ENCODE data around the gene MBD3. TPM values are rescaled to one million over a fixed set of nuclear protein-coding genes. Genes with fewer than 3 reads are reported as not detected.
"Not testable (repeated sequence)": the region's sequence is repeated elsewhere in the genome, so short reads cannot be mapped to it uniquely, and the experiment has no call there.

Gene MBD3, protein sequence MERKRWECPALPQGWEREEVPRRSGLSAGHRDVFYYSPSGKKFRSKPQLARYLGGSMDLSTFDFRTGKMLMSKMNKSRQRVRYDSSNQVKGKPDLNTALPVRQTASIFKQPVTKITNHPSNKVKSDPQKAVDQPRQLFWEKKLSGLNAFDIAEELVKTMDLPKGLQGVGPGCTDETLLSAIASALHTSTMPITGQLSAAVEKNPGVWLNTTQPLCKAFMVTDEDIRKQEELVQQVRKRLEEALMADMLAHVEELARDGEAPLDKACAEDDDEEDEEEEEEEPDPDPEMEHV
- 64.3 and 75.3 TPM in 2 replicates for total RNA-seq

- DNase-seq (ENCODE audit: low read depth) (peak; percentile 78), FAIRE-seq (no peak)
- TF ChIP-seq, protein P1, sequence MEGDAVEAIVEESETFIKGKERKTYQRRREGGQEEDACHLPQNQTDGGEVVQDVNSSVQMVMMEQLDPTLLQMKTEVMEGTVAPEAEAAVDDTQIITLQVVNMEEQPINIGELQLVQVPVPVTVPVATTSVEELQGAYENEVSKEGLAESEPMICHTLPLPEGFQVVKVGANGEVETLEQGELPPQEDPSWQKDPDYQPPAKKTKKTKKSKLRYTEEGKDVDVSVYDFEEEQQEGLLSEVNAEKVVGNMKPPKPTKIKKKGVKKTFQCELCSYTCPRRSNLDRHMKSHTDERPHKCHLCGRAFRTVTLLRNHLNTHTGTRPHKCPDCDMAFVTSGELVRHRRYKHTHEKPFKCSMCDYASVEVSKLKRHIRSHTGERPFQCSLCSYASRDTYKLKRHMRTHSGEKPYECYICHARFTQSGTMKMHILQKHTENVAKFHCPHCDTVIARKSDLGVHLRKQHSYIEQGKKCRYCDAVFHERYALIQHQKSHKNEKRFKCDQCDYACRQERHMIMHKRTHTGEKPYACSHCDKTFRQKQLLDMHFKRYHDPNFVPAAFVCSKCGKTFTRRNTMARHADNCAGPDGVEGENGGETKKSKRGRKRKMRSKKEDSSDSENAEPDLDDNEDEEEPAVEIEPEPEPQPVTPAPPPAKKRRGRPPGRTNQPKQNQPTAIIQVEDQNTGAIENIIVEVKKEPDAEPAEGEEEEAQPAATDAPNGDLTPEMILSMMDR (IDR thresholded peaks at IDR 0.05; ENCODE audit: insufficient read depth, low read length, severe bottlenecking): no peak
- peak within 1 kb of the TSS; percentile 96 for H3K4me3 ChIP-seq (ENCODE audit: low read depth, low read length)
- H3K36me3 ChIP-seq (ENCODE audit: control insufficient read depth, insufficient read depth, low read length): peaks cover 1% of the 10 kb centered on the region
- H3K27me3 ChIP-seq (ENCODE audit: control insufficient read depth, insufficient read depth, low read length): no peaks in the 10 kb centered on the region
These were observed at the start of gene MBD3 for GRCh38 chr19:1592755-1593500. Gene MBD3 (minus strand): TSS chr19:1592865. CDS start chr19:1592631, 234 bp downstream.

GRCh38 chr19:1640893-1641448, 48.3 kb upstream of the MBD3 start:
- FAIRE-seq; H3K27me3 ChIP-seq (ENCODE audit: control insufficient read depth, insufficient read depth, low read length); H3K4me3 ChIP-seq (ENCODE audit: low read depth, low read length); DNase-seq (ENCODE audit: low read depth): not testable (repeated sequence)
- peaks cover 18% of the 10 kb centered on the region for H3K36me3 ChIP-seq (ENCODE audit: control insufficient read depth, insufficient read depth, low read length)

DNA sequence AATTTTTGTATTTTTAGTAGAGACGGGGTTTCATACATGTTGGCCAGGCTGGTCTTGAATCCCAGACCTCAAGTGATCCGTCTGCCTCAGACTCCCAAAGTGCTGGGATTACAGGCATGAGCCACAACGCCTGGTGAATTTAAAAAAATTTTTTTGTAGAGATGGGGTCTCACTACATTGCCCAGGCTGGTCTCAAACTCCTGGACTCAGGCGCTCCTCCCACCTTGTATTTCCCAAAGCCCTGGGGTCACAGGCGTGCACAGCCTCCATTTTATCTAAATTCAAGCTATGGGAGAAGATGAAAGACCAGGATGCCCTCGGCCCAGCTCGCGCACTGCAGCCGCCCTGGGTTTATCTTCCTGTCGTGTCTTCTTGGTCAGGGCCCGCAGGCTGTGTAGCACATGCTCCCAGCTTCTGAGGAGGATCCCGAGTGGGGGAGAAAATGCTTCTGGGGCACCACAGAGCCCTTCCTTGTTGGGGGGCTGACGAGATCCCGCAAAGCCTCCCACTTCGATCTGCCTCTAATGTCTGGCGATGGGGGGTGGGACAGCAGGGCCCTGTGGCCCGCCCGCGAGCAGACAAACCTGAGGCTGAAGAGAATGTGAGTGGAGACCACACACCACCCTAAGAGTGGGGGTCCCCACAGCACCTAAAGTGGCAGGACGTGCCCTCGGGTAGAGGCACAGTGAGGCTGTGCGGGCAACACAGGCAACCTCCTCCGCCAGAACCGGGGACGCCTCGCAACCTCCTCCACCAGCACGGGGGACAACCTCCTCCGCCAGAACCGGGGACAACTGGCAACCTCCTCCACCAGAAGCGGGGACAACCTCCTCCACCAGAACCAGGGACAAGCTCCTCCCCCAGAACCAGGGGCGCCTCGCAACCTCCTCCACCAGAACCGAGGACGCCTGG, 43.9 kb upstream of the MBD3 start:
- Histone ChIP-seq H3K36me3 (ENCODE audit: control insufficient read depth, insufficient read depth, low read length) (peaks cover 26% of the 10 kb centered on the region), H3K27me3 (ENCODE audit: control insufficient read depth, insufficient read depth, low read length) (no peaks in the 10 kb centered on the region), H3K4me3 (ENCODE audit: low read depth, low read length) (no peak overlapping the region)
- FAIRE-seq (no peak), DNase-seq (ENCODE audit: low read depth) (no peak)
- TF ChIP-seq, protein P1 (IDR thresholded peaks at IDR 0.05; ENCODE audit: insufficient read depth, low read length, severe bottlenecking): no peak

DNA sequence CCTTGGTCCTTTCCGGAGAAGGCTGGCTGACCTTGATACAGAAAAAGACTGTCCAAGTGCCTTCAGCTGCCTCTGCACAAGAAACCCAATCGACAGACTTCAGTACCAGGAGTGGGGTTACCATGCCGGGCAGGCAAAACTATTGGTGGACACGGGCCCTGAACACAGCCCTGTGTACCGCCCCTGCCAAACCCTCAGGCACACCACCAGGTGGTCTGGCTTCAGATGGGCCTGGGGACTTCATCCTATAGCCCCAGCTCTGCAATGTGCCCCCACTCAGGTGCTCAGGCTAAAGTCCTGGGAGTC, 42.2 kb upstream of the MBD3 start:
- peaks cover 27% of the 10 kb centered on the region for H3K36me3 ChIP-seq (ENCODE audit: control insufficient read depth, insufficient read depth, low read length)
- TF ChIP-seq, protein P1 (IDR thresholded peaks at IDR 0.05; ENCODE audit: insufficient read depth, low read length, severe bottlenecking): no peak
- no peaks in the 10 kb centered on the region for H3K27me3 ChIP-seq (ENCODE audit: control insufficient read depth, insufficient read depth, low read length)
- DNase-seq (ENCODE audit: low read depth) (no peak), FAIRE-seq (no peak)
- H3K4me3 ChIP-seq (ENCODE audit: low read depth, low read length): no peak overlapping the region

DNA sequence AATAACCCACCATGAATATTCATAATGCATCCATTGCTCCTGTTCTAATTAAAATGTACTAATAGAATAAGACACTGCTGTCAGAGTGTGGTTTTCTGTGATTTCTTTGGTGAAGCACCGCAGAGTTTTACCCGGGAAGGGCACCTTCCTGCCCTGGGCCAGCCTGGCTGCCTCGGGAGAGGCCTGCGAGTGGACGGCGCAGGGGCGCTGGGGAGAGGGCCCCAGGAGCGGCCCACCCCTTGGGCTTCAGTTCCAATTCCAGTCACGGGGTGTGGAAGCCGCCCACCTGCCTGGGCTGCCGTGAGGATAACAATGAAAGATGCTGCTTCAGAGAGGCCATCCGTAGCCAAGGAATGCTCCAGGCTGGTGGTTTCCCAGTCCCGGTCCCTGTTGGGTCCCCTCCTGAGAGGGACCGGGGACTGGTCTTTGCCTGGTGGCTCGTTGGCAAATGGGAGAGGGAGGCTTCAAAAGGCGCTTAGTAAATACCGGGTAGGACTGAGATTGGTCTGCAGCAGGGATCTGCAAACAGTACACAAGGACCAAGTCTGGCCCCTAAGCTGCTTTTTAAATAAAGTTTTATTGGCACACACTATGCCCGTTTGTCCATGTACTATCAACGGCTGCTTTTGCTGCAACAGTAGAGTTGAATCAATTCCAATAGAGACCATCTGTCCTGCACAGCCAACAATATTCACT, 41.7 kb upstream of the MBD3 start:
- TF ChIP-seq, protein P1 (IDR thresholded peaks at IDR 0.05; ENCODE audit: insufficient read depth, low read length, severe bottlenecking): no peak
- Histone ChIP-seq H3K36me3 (ENCODE audit: control insufficient read depth, insufficient read depth, low read length) (peaks cover 27% of the 10 kb centered on the region), H3K27me3 (ENCODE audit: control insufficient read depth, insufficient read depth, low read length) (no peaks in the 10 kb centered on the region), H3K4me3 (ENCODE audit: low read depth, low read length) (no peak overlapping the region)
- FAIRE-seq (no peak), DNase-seq (ENCODE audit: low read depth) (no peak)
